GM23248 (cell line): Measurements from ENCODE around the gene TYW1B.
"Not testable (repeated sequence)": the region's sequence is repeated elsewhere in the genome, so short reads cannot be mapped to it uniquely, and the experiment has no call there.

Experiments
- EZH2 ChIP-seq: fragments of 200-600 bp; sonication (generic); IDR thresholded peaks from 2 replicates; pipeline ENCODE4 v1.6.1; 2018; ENCODE audit warnings: antibody characterized with exemption, mild to moderate bottlenecking; ENCODE audit not compliant: insufficient read depth, poor library complexity, severe bottlenecking
- EZH2phosphoT487 ChIP-seq: fragments of 200-600 bp; sonication (generic); IDR thresholded peaks from 2 replicates; pipeline ENCODE4 v1.6.1; 2018; ENCODE audit warnings: antibody characterized with exemption, moderate library complexity, mild to moderate bottlenecking, low read depth; ENCODE audit not compliant: insufficient read depth

DNA sequence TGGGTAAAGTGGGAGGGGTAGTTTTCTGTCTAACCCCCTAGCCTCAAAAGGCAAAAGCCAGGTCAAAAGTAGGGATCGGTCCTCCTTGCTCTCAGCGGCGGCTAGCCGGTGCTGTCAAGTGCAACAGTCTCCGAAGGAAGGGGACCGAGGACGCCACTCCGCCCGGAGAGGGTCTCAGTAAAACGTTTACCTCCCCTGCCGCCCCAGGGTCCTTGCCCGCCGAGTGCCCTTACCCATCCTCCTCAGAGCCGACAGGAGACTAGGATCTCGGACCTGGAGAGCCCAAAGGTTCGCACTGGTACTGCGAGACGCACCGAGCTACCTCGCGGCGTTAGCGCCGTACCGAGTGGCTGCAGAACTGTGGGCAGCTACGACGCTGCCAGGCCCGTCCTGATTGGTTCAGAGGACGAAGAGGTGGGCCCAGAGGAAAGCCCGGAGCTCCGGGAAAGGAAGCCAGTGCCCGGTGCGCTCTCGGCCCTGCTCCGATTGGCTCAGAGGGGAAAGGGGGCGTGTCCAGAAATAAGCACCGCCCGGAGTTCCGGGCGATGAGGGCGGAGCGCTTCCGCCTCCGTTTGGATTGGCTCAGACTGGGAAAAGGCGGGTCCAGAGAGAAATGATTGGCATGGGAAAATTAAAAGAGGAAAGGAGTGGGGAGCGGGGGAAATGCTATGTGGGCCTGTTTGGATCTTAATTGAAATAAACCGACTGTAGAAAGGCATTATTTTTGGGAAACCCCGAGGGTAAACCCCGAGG lies at the start of gene TYW1B:
- TF ChIP-seq EZH2, EZH2phosphoT487: not testable (repeated sequence)
